Astrocyte of the cerebellum (primary cell): Measurements from ENCODE around the gene SSBP1.

Source experiments
- DNase-seq: peaks from one replicate; pipeline ENCODE4 v3.0.0-alpha.2; 2011; ENCODE audit warnings: low read depth
- H3K4me3 ChIP-seq: 2 replicates; pipeline ENCODE4 v1.5.1; 2011; ENCODE audit warnings: mild to moderate bottlenecking, low read depth, low read length, moderate library complexity
- CTCF ChIP-seq: IDR thresholded peaks from 2 replicates; pipeline ENCODE4 v1.5.1; 2012; ENCODE audit warnings: low read length, low read depth, moderate library complexity, mild to moderate bottlenecking; ENCODE audit errors: missing control alignments
- in situ Hi-C: cut with HindIII; loops from 2 replicates; pipeline ENCODE4 v1.10.0; 2017; ENCODE audit warnings: low sequenced_read_pairs

SSBP1 gene

DNA sequence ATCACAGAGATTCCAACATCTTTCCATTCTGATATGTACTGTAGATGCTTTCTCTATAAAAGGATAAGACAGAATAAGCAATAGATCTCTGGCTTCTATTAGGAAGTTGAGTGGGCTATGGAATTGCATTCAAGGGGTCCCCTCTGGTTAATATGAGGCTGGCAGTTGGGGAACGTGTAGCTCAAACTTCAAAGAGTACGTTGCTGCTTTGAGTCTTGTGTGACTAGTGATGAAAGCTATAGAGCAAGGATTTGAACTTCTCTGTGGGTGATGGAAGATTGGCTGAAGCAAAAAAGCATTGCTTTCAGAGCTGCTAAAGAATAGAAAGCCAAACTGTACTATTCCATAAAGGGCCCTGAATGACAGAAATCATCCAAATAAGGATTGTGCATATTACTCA is 23.6 kb upstream of the SSBP1 start:
- TF ChIP-seq CTCF: no peak
- in situ Hi-C loops: no loop called here

DNA sequence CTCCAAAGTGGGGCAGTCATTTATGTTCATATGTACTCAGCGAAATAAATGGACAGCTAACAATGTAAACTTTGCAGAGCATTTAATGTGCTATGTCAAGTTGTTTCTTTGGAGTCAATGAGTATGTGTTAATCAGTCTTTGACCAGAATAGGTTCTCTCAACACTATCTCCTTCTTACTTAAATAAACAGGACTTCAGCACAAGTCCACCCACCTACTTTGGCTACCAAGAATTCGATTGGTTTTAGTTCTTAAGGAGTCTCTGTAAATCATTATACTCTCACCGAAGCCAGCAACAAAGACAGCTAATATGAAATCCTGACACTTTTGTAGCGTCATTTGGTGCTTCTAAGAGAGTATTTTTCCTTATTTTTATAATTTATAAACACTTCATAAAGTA is 23.1 kb upstream of the SSBP1 start:
- in situ Hi-C loops: no loop called here
- TF ChIP-seq CTCF: no peak
- DNase-seq: no peak
- no peak overlapping the region for H3K4me3 ChIP-seq

More for the DNA sequence above, 23.6 kb upstream of the SSBP1 start:
- no peak for DNase-seq
- H3K4me3 ChIP-seq: no peak overlapping the region

DNA sequence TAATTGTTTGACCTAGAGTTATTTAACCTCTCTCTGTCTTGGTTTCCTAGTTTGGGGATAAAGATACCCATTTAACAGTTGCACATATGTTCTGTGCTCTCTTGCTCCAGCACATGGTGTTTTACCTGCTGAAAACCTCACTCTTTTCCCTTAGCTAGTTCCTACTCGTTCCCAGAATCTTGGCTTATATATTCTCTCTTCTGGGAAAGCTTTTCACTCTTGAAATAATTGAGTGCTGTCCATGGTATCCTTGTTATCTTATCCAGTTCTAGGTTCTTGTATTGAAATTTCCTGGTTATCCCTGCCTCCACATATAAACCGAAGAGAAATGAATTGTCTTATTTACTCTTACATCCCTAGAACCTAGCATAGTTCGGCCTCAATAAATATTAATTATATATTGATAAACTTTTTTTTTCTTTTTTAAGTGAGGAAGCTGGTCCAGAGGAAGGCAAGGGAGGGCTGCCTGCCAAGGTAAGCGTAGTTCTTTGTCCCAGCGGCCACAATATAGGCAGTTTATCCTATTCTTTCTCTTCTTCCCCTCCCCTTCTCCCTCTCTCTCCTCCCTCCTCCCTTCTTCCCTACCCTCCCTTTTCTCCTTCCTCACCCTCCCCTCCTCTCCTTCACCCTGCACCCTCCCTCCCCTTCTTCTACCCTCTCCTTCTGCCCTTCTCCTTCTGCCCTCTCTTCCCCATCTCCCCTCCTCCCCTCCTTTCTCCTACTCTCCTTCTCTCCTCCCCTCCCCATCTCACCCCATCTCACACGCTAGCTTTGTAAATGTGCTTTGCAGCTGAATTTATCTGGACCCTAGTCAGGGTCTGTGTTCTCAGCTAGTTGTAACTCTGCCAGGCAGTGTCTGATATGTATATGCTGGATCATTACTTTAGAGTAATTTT is 22.1 kb upstream of the SSBP1 start:
- no peak for TF ChIP-seq CTCF
- in situ Hi-C loops: no loop called here
- no peak for DNase-seq
- no peak overlapping the region for H3K4me3 ChIP-seq

DNA sequence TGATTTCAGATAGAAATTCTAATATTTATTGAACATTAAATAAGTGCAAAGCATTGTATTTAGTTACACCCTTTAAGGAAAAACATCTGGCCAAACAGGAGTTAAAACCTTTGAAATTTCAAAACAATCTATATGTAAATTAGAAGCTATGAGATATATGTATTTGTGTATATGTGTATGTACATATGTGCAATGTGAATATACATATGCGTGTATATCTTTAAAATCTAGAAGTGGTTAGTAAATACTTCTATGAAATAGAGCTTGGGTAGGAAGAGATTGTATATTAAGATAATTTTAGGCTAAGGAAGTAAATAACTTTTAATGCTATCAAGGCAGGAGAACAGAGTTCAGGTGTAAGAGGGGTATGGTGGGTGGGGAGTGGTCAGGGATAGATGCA is 20.7 kb upstream of the SSBP1 start:
- H3K4me3 ChIP-seq: no peak overlapping the region
- DNase-seq: no peak
- TF ChIP-seq CTCF: no peak
- in situ Hi-C loops: no loop called here

DNA sequence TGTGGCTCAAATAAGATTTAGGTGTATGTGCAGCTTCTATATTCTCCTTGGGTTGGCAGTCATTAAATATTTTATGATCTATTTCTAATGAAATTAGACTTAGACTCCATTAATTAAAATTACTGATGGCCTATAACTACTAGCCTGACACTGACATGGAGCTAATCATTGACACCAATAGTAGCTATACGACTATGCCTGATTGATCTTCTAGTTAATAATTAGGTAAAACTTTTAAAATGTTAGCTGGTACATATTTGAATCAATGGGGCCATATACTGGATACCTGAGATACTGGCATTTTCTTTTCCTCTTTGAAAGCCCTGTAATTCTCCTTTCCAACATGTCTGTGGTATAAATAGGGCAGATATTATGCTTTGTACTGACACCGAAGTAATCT is 15.6 kb upstream of the SSBP1 start:
- no peak overlapping the region for H3K4me3 ChIP-seq
- TF ChIP-seq CTCF: no peak
- in situ Hi-C loops: no loop called here
- no peak for DNase-seq

DNA sequence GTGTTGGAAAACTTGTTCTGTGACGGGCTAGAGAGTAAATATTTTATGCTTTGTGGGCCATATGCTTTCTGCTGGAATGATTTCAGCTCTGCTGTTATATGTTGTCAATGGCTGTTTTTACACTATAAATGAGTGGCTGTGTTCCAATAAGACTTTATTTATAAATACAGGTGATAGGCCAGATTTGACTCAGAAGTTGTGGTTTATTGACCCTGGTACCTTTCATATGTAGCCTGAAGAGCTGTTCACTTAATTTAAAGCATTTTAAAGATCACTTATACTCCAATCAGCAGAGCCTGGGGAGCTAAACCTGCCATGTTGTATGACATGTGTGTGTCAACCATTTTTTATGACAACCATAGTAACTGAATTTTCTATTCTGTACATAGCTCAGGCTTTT is 9.1 kb upstream of the SSBP1 start:
- TF ChIP-seq CTCF: no peak
- in situ Hi-C loops: loop anchor here (5.0 kb wide), 1 partner anchor 72 kb away; no protein-coding TSS in a partner anchor
- no peak for DNase-seq
- H3K4me3 ChIP-seq: no peak overlapping the region
